RWPE1 (cell line): Measurements from ENCODE around the gene EEF2K.

Source experiments
- CTCF ChIA-PET: fragments of 350-600 bp; sonication (Branson Sonifier 250); formaldehyde crosslinking; extraction: SDS; loops from one replicate; lab custom pipeline; 2021; lab: Yijun Ruan, JAX
- POLR2A ChIA-PET: fragments of 400-600 bp; formaldehyde crosslinking; extraction: SDS; loops from one replicate; lab custom pipeline; 2020; ENCODE audit warnings: antibody characterized with exemption; ENCODE audit not compliant: low non-redundant PET; lab: Yijun Ruan, JAX
- DNase-seq: peaks from one replicate; pipeline ENCODE4 v3.0.0; 2012; ENCODE audit warnings: low spot score
- H3K27ac ChIP-seq: fragments of 450-650 bp; 2 replicates; pipeline ENCODE4 v1.5.1; 2017
- CTCF ChIP-seq: fragments of 450-650 bp; conservative IDR thresholded peaks from 2 replicates; pipeline ENCODE4 v1.5.1; 2017; ENCODE audit warnings: low read depth, mild to moderate bottlenecking

The EEF2K gene

GRCh38 chr16:22250522-22250921 is 44.4 kb downstream of the EEF2K start:
- POLR2A ChIA-PET, result no interaction called here
- peak overlapping the region; percentile 14; the same call in 1 of the 2 replicates for H3K27ac ChIP-seq
- no peak for DNase-seq
- TF ChIP-seq CTCF, result no peak
- CTCF ChIA-PET, result no interaction called here

- ChIA-PET POLR2A (no interaction called here), CTCF (no interaction called here)
- TF ChIP-seq CTCF, result no peak
- peak; percentile 23 for DNase-seq
- H3K27ac ChIP-seq, result no peak overlapping the region
Observed at GRCh38 chr16:22252317-22252716, 46.2 kb downstream of the EEF2K start.

GRCh38 chr16:22253272-22253671 is 47.2 kb downstream of the EEF2K start:
- TF ChIP-seq CTCF, result no peak
- POLR2A ChIA-PET, result no interaction called here
- no peak overlapping the region for H3K27ac ChIP-seq
- no peak for DNase-seq
- CTCF ChIA-PET, result interaction anchor here (0.6 to 0.7 kb wide), 2 partner anchors 21 to 69 kb away, joined by 3 to 5 read pairs; no protein-coding TSS in a partner anchor

GRCh38 chr16:22255335-22255734 is 49.3 kb downstream of the EEF2K start:
- no peak for DNase-seq
- no peak for TF ChIP-seq CTCF
- CTCF ChIA-PET, result no interaction called here
- no peak overlapping the region for H3K27ac ChIP-seq
- POLR2A ChIA-PET, result no interaction called here

GRCh38 chr16:22257440-22257839 is 51.4 kb downstream of the EEF2K start:
- no peak for TF ChIP-seq CTCF
- POLR2A ChIA-PET, result no interaction called here
- DNase-seq, result no peak
- CTCF ChIA-PET, result interaction anchor here (0.6 kb wide), 1 partner anchor 61 kb away, joined by 4 read pairs; no protein-coding TSS in a partner anchor
- no peak overlapping the region for H3K27ac ChIP-seq

GRCh38 chr16:22260490-22260889 is 54.4 kb downstream of the EEF2K start:
- no peak for DNase-seq
- CTCF ChIA-PET, result no interaction called here
- no peak for TF ChIP-seq CTCF
- POLR2A ChIA-PET, result no interaction called here
- no peak overlapping the region for H3K27ac ChIP-seq

GRCh38 chr16:22262460-22262859 is 56.4 kb downstream of the EEF2K start:
- ChIA-PET POLR2A (interaction anchor here (0.6 kb wide), 1 partner anchor 17 kb away, joined by 7 read pairs; no protein-coding TSS in a partner anchor), CTCF (no interaction called here)
- no peak for DNase-seq
- H3K27ac ChIP-seq, result no peak overlapping the region
- no peak for TF ChIP-seq CTCF
